ENCODE data around the gene ADD3.

Gene ADD3, protein sequence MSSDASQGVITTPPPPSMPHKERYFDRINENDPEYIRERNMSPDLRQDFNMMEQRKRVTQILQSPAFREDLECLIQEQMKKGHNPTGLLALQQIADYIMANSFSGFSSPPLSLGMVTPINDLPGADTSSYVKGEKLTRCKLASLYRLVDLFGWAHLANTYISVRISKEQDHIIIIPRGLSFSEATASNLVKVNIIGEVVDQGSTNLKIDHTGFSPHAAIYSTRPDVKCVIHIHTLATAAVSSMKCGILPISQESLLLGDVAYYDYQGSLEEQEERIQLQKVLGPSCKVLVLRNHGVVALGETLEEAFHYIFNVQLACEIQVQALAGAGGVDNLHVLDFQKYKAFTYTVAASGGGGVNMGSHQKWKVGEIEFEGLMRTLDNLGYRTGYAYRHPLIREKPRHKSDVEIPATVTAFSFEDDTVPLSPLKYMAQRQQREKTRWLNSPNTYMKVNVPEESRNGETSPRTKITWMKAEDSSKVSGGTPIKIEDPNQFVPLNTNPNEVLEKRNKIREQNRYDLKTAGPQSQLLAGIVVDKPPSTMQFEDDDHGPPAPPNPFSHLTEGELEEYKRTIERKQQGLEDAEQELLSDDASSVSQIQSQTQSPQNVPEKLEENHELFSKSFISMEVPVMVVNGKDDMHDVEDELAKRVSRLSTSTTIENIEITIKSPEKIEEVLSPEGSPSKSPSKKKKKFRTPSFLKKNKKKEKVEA

DNA sequence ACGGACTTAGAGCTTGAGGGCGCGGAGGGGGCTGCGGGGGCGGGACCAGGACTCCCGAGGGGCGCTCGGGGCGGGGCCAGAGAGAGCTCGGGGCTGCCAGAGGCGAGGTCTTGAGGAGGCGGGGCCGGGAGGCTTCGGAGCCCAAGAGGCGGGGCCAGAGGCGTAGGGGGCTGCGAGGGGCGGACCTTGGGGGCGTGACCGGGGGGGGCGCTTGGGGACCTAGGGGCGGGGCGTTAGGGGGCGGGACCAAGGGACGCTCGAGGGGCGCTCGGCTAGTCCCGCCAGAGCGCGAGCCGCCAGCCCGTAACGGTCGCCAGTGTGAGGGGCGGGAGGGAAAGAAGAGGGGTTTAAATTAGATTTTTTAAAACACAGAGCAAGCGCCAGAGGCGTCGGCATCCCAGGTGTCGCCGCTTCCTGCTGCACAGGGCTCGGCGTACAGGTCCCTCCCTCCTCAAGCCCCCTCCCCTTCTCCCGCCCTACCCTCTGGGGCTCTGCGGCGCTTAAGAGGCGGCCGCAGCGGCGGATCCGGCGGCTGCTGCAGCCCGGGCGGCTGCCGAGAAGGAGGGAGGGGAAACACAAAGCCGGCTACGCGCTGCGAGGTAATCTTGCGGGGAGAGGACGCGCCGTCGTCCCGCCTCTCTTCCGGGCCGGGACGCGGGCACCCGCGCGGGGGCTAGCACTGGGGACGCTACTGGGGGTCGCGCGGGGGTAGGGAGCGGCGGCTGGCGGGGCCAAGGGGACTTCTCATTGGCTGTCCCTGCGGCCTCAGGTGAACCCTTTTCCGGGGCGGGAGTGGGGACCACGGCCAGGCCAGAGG, at the start of gene ADD3:
ADD3 (plus strand) TSS at position 284 of the 817 bp plus-strand sequence. CDS start 92,670 bp downstream, outside the sequence.
- peak; percentile 92 for DNase-seq

DNA sequence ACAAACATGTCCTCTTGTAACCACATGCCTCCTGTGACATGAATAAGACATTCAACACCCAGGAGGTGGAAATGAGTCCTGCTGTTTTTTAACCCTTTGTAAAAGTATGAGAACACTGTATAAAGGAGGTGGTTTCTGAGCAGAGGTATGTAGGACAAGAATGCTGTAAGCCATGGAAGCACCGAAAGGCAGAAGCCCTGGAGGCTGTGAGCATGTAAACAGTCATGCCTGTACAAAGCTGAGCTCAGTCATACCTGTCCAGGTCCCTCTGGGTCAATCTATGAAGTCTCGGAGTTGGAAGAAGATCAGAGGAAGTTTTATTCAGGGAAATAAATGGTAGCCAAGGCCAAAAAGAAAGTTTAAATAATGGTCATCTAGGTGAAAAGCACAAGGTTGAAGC, 49.7 kb upstream of the ADD3 start:
- no peak for DNase-seq

DNA sequence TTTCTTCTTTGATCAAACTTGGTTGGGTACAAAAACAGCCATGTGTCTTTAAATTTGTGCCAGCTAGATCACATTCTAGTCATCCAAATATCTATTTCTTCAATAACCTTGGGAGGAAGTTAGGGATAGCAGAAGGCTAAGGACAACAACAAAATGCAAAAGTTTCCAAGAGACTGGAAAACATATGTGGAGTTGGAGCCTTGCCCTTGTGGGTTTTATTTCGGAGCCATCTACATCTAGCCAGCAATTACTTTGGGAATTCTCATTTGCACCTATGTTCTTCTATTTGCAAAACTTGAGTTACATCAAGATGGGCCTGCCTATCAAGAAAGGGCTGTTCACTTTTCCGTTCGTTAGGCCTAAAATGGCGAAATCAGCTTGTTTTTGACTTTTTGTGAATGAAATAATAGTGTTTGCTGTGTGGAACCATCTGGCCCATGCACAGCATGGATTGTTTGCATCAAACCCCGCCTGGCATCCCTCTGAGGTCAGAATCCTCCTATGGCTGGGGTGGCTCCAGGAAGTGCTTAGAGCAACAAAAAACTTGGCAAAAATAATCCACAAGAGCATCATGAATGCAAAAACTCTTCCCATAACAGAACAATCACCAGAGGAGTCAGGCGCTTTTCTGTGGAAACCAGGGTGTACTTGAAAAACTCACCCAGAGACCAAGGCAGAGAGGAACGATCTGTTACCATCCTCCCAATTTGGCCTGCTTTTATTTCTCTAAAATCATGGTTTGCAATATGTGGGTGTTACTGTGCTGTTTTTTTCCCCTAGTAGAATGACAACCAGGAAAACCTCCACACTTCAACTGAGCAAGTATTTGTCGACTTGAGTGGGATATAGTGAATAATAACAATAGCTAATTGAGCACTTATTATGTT, 48.3 kb upstream of the ADD3 start:
- no peak for DNase-seq

DNA sequence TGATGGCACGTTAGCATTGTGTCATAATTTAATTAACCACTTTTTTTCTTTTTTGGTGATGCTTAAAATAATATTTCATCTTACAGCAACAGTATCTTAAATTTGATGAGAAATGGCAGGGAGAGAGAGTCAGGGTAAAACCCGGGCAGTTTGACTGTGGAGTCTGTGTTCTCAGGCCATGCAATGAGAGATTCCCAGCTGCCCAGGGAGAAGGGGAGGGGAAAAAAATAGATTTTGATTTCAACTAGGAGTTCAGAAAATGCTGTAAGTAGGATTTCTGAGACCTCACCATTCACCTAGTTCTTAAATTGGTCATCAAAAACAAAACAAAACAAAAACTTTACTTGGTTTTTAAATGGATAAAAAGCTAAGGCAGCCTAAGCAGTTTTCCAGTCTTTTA, 47.1 kb upstream of the ADD3 start:
- DNase-seq, result no peak

DNA sequence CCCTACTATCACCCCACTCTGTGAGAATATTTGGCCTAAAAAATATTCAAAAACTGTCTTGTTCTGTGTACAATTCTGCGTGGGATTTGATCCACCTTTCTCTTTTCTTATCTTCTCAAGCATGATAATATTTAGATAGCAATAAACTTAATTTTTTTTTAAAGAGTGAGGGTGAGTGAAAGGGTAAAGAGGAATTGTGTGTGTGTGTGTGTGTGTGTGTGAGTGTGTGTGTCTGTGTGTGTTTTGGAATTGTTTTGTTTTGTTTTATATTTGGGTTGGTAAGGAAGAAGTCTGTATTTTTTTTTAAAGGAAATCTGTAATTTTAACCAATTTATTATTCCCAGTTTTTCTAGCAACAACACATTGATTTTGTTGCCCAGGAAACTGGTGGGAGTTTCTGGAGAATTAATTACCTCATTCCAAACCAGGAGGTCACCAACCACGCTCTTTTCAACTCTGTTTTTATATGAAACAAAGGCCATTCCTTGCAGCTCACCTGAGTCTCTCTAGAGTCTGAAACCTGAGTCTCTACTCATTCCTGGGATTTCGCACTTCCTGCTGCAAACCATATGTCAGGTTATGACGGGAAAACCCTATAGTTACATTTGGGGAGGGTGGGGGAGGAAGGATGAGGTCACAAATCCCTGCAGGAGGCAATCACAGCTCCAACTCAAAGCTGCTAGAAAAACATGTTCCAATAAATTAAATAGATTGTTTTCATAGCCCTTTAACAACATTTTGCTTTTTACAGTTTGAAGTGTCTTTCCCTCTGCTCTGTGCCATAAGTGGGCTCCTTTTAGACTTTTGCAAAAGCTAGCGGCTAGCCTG, 46.4 kb upstream of the ADD3 start:
- no peak for DNase-seq

DNA sequence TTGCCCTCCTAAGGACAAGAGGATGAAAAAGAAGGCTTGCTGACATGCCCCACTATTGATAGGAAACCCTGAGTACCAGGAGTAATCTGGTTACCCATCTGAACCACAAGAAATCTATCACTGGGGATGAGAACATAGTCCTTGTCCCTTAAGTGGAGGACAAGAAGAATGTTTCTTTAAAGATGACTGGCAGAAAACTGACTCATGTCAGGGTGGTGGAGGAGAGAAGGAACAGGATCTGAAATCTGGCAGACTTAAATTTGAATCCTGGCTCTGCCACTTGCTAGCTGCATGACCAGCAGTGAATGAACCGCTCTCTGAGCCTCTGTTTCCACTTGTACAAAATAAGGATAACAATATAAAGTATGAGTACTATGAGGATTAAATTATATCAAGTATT, 45.5 kb upstream of the ADD3 start:
- no peak for DNase-seq

DNA sequence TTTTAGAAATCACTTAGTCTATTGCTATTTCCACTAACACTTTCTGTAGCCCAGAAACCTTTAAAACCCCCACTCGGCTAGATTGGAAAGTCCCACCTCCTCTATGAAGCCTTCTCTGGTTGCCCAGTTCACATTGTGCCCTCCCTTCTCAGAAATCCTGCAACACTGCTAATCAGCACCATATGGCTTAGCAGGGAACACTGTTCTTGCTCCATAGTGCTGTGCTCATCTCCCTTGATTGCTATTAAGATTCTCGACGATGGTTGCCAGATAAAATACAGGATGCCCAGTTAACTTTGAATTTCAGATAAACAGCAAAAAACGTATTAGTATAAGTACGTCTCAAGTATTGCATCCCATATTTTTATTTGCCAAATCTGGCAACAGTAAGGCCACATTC, 44.3 kb upstream of the ADD3 start:
- DNase-seq, result no peak

DNA sequence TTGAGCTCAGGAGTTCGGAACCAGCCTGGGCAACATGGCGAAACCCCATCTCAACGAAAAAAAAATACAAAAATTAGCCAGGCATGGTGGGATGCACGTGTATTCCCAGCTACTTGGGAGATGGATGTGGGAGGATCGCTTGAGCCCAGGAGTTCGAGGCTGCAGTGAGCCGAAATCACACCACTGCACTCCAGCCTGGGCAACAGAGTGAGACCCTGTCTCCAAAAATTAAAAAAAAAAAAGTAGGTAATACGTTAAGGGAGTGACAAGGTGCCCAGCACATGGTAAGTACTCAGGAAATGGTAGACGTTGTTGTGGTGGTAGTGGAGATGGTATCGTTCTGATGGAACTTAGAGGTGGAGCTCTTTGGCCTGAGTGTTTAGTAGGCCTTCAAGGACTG, 43.5 kb upstream of the ADD3 start:
- DNase-seq, result no peak

DNA sequence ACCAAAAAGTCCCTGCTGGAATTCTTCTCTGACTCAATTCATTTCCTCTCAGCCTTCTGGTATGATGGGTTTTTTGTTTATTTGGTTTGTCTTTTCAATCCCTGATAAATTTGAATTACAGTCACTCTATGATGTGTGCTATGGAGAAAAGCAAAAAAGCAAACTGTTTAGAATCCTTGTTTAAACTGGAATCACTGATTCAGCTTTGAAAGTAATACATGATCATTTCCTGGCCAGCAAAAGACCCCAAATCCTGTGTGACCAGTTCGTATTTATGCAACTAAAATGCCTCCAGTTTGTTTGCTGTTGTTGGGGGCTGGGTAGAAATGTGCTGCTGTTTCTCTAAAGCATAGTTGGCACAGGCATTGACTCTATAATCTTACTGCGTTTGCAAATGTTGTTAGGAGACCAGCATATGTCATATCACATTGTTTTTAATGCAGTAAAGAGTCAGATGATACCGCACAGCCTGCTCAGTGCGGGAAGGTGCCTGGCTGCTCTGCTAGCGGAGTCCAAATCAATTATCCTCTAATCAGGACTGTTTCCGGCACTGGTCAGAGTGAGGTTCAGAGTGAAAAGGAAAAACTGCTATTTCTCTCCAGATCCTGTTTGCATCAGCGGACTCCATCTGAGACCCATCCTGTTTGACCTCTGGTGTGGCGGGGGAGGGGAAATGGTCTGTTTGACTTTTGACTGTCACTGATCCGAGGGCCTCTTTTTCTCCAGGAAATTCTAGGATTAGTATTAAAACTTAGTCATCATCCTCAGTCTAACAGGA, 40.6 kb upstream of the ADD3 start:
- no peak for DNase-seq

DNA sequence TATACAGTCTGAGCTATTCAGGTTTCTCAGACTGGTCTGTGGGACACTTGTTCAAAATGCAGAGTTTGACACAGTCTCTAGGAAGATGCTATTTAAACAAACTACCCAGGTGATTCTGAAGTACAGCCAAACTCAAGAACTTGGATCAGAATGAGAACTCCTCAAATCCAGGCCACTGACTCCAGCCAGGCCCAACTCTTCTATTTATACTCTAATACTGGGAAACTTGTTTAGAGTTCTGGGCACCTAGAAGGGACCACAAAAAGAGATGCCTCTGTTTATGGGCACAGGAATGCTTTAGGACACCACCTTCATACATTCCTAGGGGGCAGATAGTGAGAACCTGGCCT, 40.1 kb upstream of the ADD3 start:
- no peak for DNase-seq

DNA sequence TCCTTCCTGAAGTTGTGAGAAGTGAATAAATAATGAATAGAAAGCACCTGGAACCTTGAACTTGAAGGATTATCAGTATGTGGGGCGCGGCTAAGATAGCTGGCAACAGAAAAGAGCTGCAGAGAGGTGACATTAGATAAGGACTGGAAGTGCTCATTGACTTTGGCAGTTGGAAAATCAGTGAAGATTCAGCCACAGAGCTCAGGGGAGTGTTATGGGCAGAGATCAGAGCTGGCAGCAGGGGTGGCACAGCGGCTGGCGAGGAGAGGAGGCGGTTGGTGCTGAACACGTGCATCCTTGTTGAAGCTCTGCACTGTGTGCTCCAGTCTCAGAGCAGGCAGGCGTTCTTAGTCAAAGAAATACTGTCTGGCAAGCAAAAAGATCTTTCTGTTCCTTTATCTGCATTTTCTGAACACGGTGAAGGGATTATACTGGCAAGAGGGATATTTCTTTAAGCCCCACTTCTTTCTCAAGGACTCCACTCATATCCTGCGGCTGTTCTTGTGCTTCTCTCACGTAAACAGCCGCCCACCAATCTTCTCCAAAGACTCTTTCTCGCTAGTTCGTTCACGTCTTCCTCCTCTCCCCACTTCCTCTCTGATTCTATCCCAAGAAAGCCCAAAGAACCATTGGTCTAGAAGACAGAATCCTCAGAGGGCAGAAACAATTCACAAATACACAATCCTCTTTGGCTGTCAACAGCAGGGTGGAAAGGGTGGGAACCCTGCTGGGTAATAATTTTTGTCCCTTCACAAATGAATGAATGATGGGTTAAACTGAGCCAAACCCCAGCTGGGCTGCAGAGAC, 38.6 kb upstream of the ADD3 start:
- no peak for DNase-seq

DNA sequence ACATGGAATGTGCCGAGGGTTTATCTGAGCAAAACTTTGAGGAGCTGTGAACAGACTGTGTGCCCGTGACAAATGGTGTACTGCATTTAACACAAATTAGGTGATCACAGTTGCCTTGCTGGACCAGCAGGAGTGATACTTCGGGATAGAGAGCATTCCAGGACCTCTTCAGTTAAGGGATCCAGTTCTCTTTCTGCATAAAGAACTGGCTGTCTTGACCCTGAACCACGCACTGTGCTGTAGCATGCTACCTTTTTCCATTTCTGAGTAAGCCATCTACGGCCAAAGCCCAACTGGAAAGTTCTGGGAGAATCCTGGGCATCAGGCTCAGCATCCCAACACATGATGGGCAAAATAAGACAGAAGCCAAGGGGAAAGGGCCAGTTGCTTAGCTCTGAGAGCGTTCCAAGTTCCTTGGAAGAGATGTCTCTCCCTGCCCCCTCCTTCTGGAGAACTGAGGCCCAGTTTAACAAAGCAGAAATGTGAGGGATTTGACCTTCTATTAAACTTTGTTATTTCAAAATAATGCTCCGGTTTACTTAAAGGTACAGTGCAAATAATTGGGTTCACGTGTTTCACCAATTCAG, 37.9 kb upstream of the ADD3 start:
- no peak for DNase-seq

DNA sequence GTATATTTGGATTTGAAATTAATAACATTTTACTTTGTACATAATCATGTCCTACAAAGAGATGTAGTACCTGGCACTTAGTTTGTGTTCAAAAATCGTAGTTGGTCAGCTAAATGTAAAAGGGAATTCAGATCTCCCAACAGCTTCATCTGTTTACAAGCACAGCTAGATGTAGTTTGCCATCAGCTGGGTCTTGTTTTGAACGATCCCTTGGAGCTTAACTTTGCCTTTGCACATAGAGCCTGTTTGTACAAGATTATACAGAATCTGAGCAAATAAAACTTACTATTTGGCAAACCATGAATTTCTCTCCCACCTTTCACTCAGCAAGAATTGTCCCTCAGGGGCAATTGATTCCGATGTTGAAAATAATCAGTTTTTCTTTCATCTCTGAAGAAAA, 36.1 kb upstream of the ADD3 start:
- no peak for DNase-seq

DNA sequence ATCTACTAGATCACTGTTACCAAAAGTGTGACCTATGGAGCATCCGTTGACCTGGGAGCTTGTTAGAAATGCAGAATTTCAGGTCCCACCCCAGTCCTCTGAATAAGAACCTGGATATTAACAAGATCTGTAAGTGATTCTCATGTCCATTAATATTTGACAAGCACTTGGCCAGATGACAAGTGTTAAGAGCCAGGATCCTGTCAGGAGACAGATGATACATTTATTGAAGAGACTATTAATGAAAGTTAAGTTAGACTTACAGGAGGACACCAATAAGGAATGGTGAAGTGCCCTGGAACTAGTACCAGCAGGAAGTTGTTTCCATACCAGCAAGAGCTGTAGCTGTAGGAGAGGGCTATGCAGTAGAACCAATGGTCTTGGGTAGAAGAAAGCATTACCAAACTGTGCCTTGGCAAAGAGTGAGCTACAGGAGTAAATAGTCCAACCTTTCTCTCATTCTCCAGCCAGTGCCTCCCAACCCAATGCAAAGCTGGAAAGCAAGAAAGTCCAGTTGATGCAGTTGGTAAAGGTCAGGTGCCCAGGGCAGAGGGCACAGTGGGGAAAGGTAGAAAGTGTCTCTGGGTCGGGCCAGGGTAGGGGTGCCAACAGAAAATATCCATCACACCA, 35.3 kb upstream of the ADD3 start:
- DNase-seq, result no peak

DNA sequence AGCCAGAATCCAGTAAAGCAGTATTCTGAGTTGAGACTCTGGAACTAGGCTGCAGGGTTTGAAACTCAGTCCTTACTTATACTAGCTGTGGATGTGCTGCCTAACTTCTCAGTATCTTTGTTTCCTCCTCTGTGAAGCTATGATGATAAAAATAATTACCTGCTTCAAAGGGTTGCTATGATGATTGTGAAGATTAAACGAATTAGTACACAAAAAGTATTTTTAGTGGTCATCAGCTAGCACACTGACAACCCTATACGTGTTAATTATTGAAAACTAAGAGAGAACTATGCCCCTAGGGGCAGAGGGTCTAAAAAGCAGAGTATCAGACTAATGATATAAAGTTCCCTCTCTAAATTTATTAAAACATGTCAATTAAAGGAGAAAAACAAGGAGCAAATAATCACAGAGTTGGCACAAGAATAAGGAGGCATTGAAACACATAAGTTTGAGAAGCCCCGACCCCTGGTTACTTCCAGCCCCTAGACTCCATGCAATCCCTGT, 34.4 kb upstream of the ADD3 start:
- DNase-seq, result no peak

DNA sequence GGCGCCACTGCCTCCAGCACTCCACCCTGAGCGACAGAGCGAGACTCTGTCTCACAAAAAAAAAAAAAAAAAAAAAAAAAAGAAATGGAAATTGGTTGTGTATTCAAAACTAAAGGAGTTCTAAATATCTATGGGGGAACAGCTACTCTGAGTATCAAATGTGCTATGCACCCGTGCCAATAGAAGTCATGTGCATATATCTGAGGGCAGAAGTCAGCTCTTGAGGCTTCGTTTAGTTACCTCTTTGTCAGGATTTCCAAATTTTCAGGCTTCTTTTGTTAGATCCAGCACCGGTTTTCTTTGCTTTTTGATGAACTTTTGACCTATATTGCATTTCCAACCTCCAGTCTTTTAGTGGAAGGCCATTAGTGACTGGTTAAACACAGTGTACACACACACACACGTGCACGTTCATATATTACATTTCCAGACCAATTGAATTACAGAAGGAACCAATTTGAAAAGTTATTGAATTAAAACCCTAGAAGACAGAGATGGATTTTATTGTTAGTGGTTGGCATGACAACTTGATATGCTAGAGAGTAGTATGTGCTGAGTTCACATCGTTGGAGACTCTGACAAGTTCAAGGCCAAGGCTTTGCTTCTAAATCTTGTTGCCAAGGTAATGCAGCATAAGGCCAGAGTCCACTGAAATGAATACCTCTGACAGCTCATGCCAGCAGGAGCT, 33.1 kb upstream of the ADD3 start:
- no peak for DNase-seq

DNA sequence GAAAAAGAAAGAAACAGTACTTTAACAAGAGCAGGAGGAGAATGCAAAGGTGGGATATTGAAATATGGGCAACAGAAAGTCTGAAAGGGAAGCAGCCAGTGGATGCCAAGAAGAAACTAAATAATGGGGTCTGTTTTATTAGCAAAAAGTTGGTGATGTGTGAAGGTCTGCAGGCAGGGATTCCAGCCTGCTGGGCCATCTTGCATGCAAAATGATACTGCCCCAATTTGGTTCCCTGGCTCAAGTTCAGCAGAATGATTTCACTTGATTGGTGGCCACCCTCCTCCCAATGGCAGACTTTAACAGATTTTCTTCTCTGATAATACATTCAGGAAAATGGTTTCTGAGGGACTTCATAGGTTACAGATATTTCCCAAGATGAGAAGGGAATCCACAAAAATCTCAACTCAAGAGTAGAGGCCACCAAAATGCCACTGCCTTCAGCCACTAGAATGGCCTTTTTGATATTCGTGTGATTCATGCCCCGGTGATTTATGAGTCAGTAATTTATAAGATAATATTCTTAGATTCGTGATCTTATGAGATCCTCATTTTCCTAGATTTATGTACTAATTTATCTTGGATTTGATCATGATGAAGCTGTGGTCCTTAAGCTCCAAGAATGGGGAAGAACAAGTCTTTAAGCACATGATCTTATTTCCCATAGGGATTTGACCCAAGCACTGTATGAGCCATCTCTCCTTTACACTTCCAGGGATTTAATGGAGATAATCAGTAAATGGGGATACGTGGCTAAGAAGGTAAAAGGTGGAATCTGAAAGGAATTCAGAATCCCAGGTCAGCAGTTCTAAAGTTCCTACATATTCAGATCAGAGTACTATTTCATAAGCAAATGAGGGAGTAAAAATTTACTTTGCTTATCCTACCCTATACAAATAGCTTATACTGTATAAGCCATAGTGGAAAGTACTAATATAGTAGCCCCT, 32.3 kb upstream of the ADD3 start:
- no peak for DNase-seq

Measured in activated T-cell treated with anti-CD3 and anti-CD28 coated beads, Interleukin-2, amount 50 U/mL, for 48 hours (primary cell).